Measurements from ENCODE around the gene CEP350.

Gene CEP350

DNA sequence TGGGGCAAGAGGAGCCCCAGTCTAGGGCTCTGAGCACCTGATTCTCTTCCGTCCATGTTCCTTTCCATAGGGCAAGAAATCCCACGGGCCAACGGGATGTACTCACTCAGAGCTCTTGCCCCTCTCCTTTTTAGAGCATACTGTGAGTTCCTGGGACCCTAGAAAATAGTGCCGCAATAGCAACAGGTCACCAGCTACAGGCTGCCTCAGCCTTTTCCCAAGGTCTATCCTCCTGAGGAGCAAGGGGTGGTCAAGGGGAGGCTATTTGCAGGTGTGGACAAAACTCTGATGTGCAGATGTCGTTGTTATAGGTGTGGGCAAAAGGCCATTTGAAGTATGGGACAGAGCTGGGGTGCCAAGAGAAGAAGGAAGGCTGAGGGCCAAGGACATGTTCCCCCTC is 198.4 kb downstream of the CEP350 start:
- no peak for DNase-seq (ENCODE audit: low read depth, low spot score)
- Histone ChIP-seq H3K4me1 (ENCODE audit: insufficient read depth, insufficient read length) (no peaks in the 10 kb centered on the region), H3K36me3 (ENCODE audit: insufficient read depth, insufficient read length, low read length) (no peaks in the 10 kb centered on the region), H3K27me3 (ENCODE audit: insufficient read depth, insufficient read length) (peaks cover 67% of the 10 kb centered on the region), H3K9me3 (ENCODE audit: insufficient read depth, low read length) (no peaks in the 10 kb centered on the region), H3K4me3 (ENCODE audit: insufficient read length, low read depth) (no peak overlapping the region), H3K9ac (ENCODE audit: insufficient read length, low read depth) (no peak overlapping the region)
- no peak for TF ChIP-seq ZNF274 (IDR thresholded peaks at IDR 0.05; ENCODE audit: low read depth, low read length)
- TF ChIP-seq YY1 (IDR thresholded peaks at IDR 0.05; ENCODE audit: insufficient read depth, insufficient read length), result no peak
- no peak for TF ChIP-seq SUZ12 (IDR thresholded peaks at IDR 0.05; ENCODE audit: extremely low read depth, insufficient read depth, insufficient read length)

DNA sequence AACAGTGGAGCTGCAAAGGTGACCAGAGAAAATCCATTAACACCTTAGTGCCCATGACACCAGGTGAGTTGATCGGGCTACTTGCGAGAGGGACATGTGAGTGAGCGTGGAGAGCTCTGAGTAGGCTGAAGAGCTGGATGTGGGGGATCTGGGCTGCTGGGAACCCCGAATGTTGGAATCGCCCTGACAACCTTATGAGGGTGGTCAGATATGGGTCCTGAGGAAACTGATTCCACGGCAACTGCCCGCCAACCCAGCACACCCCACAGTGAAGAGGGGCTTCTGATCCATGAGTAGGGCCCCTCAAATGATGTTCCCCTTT is 199.4 kb downstream of the CEP350 start:
- Histone ChIP-seq H3K4me3 (ENCODE audit: insufficient read length, low read depth) (peak overlapping the region; percentile 82), H3K9me3 (ENCODE audit: insufficient read depth, low read length) (no peaks in the 10 kb centered on the region), H3K9ac (ENCODE audit: insufficient read length, low read depth) (peak overlapping the region; percentile 93), H3K27me3 (ENCODE audit: insufficient read depth, insufficient read length) (peaks cover 67% of the 10 kb centered on the region), H3K36me3 (ENCODE audit: insufficient read depth, insufficient read length, low read length) (no peaks in the 10 kb centered on the region), H3K4me1 (ENCODE audit: insufficient read depth, insufficient read length) (no peaks in the 10 kb centered on the region)
- TF ChIP-seq ZNF274 (IDR thresholded peaks at IDR 0.05; ENCODE audit: low read depth, low read length) (no peak), YY1 (IDR thresholded peaks at IDR 0.05; ENCODE audit: insufficient read depth, insufficient read length) (no peak), SUZ12 (IDR thresholded peaks at IDR 0.05; ENCODE audit: extremely low read depth, insufficient read depth, insufficient read length) (no peak)
- DNase-seq (ENCODE audit: low read depth, low spot score), result no peak

DNA sequence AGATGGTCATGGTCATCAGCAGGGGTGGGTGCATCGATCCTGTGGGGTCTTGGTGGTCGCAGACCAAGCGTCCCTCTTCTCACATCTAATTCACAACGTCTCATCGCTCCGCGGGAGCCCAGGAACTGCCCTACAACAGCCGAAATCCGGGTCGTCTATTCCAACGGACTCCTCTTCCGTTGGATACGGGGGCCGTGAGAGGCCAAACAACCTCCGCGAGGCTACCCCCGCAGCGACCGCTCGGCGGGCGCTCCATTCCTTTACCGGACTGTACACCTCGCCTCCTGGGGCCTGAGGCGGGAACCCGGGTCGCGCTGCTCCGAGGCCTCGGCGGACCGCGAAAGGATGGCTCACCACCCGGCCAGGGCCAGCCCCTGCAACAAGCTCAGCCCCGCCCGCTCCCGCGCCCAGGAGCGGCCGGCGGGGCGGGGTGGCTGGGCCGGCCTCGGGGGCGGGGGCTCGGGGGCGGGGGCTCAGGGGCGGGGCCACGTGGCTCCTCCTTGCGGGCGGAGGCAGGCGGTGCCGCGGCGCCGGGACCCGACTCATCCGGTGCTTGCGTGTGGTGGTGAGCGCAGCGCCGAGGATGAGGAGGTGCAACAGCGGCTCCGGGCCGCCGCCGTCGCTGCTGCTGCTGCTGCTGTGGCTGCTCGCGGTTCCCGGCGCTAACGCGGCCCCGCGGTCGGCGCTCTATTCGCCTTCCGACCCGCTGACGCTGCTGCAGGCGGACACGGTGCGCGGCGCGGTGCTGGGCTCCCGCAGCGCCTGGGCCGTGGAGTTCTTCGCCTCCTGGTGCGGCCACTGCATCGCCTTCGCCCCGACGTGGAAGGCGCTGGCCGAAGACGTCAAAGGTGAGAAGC is 199.9 kb downstream of the CEP350 start, which contains the start of gene QSOX1:
Gene QSOX1, plus strand, starts transcription at position 545 of the 857 bp plus-strand sequence. Its CDS starts 39 bp downstream, at position 584.
- Histone ChIP-seq H3K36me3 (ENCODE audit: insufficient read depth, insufficient read length, low read length) (no peaks in the 10 kb centered on the region), H3K27me3 (ENCODE audit: insufficient read depth, insufficient read length) (peaks cover 67% of the 10 kb centered on the region), H3K4me3 (ENCODE audit: insufficient read length, low read depth) (peak within 1 kb of the TSS; percentile 82), H3K9me3 (ENCODE audit: insufficient read depth, low read length) (no peaks in the 10 kb centered on the region), H3K9ac (ENCODE audit: insufficient read length, low read depth) (peak within 1 kb of the TSS; percentile 93), H3K4me1 (ENCODE audit: insufficient read depth, insufficient read length) (no peaks in the 10 kb centered on the region)
- peak; percentile 82 for DNase-seq (ENCODE audit: low read depth, low spot score)
- TF ChIP-seq ZNF274 (IDR thresholded peaks at IDR 0.05; ENCODE audit: low read depth, low read length) (no peak), SUZ12 (IDR thresholded peaks at IDR 0.05; ENCODE audit: extremely low read depth, insufficient read depth, insufficient read length) (no peak), YY1 (IDR thresholded peaks at IDR 0.05; ENCODE audit: insufficient read depth, insufficient read length) (no peak)

DNA sequence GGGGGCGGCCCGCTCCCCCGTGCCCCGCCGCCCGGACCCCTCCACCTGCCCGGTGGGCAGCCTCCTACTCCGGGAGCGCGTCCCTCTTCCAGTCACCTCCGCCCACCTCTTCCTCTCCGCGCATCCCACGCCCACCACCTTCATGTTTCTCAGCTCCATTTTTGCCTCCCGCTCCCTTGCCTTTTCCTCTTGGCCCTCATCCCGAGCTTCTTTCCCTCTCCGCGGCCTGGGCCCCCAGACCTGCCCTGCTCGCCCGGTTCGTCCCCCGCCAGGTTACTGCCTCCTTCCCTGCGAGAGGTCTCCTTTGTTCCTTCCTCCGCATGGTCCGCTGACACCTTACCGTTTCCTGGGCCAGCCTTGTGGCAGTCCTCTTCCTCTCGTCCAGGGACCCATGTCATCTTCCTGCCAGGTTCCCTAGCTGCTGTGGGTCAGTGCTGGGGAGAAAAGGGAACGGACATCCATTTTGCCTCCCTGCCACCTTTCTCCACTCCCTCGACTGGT is 200.6 kb downstream of the CEP350 start:
- H3K9me3 ChIP-seq (ENCODE audit: insufficient read depth, low read length), result no peaks in the 10 kb centered on the region
- H3K36me3 ChIP-seq (ENCODE audit: insufficient read depth, insufficient read length, low read length), result no peaks in the 10 kb centered on the region
- H3K4me1 ChIP-seq (ENCODE audit: insufficient read depth, insufficient read length), result no peaks in the 10 kb centered on the region
- no peak for DNase-seq (ENCODE audit: low read depth, low spot score)
- TF ChIP-seq ZNF274 (IDR thresholded peaks at IDR 0.05; ENCODE audit: low read depth, low read length) (no peak), SUZ12 (IDR thresholded peaks at IDR 0.05; ENCODE audit: extremely low read depth, insufficient read depth, insufficient read length) (no peak), YY1 (IDR thresholded peaks at IDR 0.05; ENCODE audit: insufficient read depth, insufficient read length) (no peak)
- peak overlapping the region; percentile 58 for H3K9ac ChIP-seq (ENCODE audit: insufficient read length, low read depth)
- H3K27me3 ChIP-seq (ENCODE audit: insufficient read depth, insufficient read length), result peaks cover 64% of the 10 kb centered on the region
- H3K4me3 ChIP-seq (ENCODE audit: insufficient read length, low read depth), result peak overlapping the region; percentile 73

DNA sequence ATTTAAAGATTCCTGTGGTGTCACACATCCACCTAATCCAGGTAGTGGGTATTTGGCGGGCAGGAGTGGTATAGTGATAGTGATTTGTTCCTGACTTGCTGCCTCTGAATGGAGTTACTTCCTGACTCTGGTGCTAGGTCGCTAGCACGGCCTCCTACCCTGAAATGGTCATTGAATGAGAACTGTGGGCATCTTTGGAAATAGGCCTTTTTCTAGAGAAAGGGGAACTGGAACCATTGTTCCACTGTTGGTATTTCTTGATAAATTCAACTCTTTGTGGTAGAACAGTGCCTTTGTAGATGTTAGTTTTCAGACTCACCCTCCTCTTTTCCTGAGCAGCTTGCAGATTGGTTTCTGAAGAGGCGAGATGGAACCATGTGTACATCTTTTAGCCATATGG is 201.6 kb downstream of the CEP350 start:
- Histone ChIP-seq H3K27me3 (ENCODE audit: insufficient read depth, insufficient read length) (peaks cover 54% of the 10 kb centered on the region), H3K4me1 (ENCODE audit: insufficient read depth, insufficient read length) (no peaks in the 10 kb centered on the region), H3K4me3 (ENCODE audit: insufficient read length, low read depth) (no peak overlapping the region), H3K36me3 (ENCODE audit: insufficient read depth, insufficient read length, low read length) (no peaks in the 10 kb centered on the region), H3K9me3 (ENCODE audit: insufficient read depth, low read length) (no peaks in the 10 kb centered on the region), H3K9ac (ENCODE audit: insufficient read length, low read depth) (no peak overlapping the region)
- DNase-seq (ENCODE audit: low read depth, low spot score), result no peak
- TF ChIP-seq SUZ12 (IDR thresholded peaks at IDR 0.05; ENCODE audit: extremely low read depth, insufficient read depth, insufficient read length) (no peak), YY1 (IDR thresholded peaks at IDR 0.05; ENCODE audit: insufficient read depth, insufficient read length) (no peak), ZNF274 (IDR thresholded peaks at IDR 0.05; ENCODE audit: low read depth, low read length) (no peak)

DNA sequence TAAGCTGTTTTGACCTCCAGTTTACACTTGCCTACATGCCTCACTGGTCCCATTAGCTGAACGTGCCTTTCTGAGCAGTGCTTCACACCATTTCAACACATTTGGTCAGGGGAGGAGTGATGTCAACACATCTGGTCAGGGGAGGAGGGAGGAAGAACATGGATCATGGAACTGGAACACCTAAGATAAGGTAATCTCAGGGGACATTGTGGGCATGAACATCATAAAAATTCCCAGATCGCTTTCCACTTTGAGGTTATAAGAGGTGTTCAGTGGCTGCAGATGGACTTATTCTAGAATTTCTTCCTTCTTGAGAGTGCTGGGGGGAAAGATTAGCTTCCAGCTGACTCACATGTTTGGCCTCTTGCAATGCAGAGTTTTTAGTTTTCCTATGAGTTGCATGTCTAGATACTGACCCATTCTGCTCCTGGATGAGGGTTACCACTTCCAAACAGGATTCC is 202.1 kb downstream of the CEP350 start:
- Histone ChIP-seq H3K4me1 (ENCODE audit: insufficient read depth, insufficient read length) (no peaks in the 10 kb centered on the region), H3K27me3 (ENCODE audit: insufficient read depth, insufficient read length) (peaks cover 50% of the 10 kb centered on the region), H3K4me3 (ENCODE audit: insufficient read length, low read depth) (no peak overlapping the region), H3K9me3 (ENCODE audit: insufficient read depth, low read length) (no peaks in the 10 kb centered on the region), H3K36me3 (ENCODE audit: insufficient read depth, insufficient read length, low read length) (no peaks in the 10 kb centered on the region), H3K9ac (ENCODE audit: insufficient read length, low read depth) (no peak overlapping the region)
- TF ChIP-seq ZNF274 (IDR thresholded peaks at IDR 0.05; ENCODE audit: low read depth, low read length), result no peak
- TF ChIP-seq SUZ12 (IDR thresholded peaks at IDR 0.05; ENCODE audit: extremely low read depth, insufficient read depth, insufficient read length), result no peak
- TF ChIP-seq YY1 (IDR thresholded peaks at IDR 0.05; ENCODE audit: insufficient read depth, insufficient read length), result no peak
- DNase-seq (ENCODE audit: low read depth, low spot score), result no peak

DNA sequence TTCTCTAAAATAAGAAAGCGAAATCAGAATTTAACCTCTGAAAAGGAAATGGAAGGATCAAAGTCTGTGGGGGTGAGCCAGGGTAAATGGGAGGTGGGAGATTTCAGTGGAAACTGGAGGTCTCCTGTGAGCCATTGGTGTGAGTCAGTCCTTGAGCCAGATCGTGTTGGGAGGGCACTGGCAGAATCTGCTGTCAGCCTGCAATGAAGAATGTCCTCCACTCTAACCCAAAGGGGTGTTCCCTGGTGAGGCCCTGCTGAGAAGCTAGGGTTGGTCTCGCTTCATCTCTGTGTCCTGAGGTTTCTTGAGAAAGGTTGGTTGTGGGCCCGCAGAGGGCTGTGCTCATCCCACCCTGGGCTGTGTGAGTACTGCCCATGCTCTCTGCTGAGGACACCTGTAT is 202.5 kb downstream of the CEP350 start:
- Histone ChIP-seq H3K4me3 (ENCODE audit: insufficient read length, low read depth) (no peak overlapping the region), H3K36me3 (ENCODE audit: insufficient read depth, insufficient read length, low read length) (no peaks in the 10 kb centered on the region), H3K9me3 (ENCODE audit: insufficient read depth, low read length) (no peaks in the 10 kb centered on the region), H3K4me1 (ENCODE audit: insufficient read depth, insufficient read length) (no peaks in the 10 kb centered on the region), H3K9ac (ENCODE audit: insufficient read length, low read depth) (no peak overlapping the region), H3K27me3 (ENCODE audit: insufficient read depth, insufficient read length) (peaks cover 46% of the 10 kb centered on the region)
- TF ChIP-seq SUZ12 (IDR thresholded peaks at IDR 0.05; ENCODE audit: extremely low read depth, insufficient read depth, insufficient read length), result no peak
- no peak for TF ChIP-seq YY1 (IDR thresholded peaks at IDR 0.05; ENCODE audit: insufficient read depth, insufficient read length)
- TF ChIP-seq ZNF274 (IDR thresholded peaks at IDR 0.05; ENCODE audit: low read depth, low read length), result no peak
- DNase-seq (ENCODE audit: low read depth, low spot score), result no peak

All from NT2/D1 (cell line).